Naive thymus-derived CD4-positive, alpha-beta T cell (primary cell): Measurements from ENCODE around the gene PNPLA4. TPM values are rescaled to one million over a fixed set of nuclear protein-coding genes. Genes with fewer than 3 reads are reported as not detected.

Experiments used
- ATAC-seq: fragments of 150-1000 bp; cut with Tn5 transposase; 2 replicates; pipeline ENCODE4 v1.10.0; 2021; ENCODE audit warnings: mild to moderate bottlenecking, moderate library complexity
- CTCF ChIA-PET: fragments of 350-600 bp; sonication (Branson Sonifier 250); formaldehyde crosslinking; loops from one replicate; lab custom pipeline; 2021; ENCODE audit warnings: antibody characterized with exemption; lab: Charles Lee
- POLR2A ChIA-PET: fragments of 350-600 bp; sonication (Branson Sonifier 250); formaldehyde crosslinking; loops from one replicate; lab custom pipeline; 2021; ENCODE audit warnings: antibody characterized with exemption, inconsistent platforms; lab: Charles Lee
- DNase-seq, 9 donors: peaks; one replicate each; pipeline versions ENCODE4 v3.0.0 to v3.0.0-alpha.2; 2020 to 2022; ENCODE audit warnings: mixed read lengths in 1 of 9
- H3K27ac ChIP-seq: one replicate; pipeline ENCODE4 v1.7.0; 2013; ENCODE audit warnings: mild to moderate bottlenecking, low read depth, low read length, moderate library complexity
- H3K27me3 ChIP-seq, 2 donors: one replicate each; pipeline ENCODE4 v1.7.0; 2013; ENCODE audit warnings: low read length in 2 of 2, mild to moderate bottlenecking in 2 of 2, moderate library complexity in 2 of 2; ENCODE audit not compliant: control insufficient read depth in 2 of 2, insufficient read depth in 2 of 2
- H3K36me3 ChIP-seq, 3 experiments: 1 replicate in 2 of 3; 2 replicates in 1 of 3; pipeline ENCODE4 v1.7.0; 2013; ENCODE audit warnings: low read length in 3 of 3, mild to moderate bottlenecking in 3 of 3, moderate library complexity in 1 of 3; ENCODE audit not compliant: insufficient read depth in 3 of 3, control insufficient read depth in 2 of 3
- H3K4me1 ChIP-seq, 2 donors: one replicate each; pipeline ENCODE4 v1.7.0; 2013; ENCODE audit warnings: low read length in 2 of 2, mild to moderate bottlenecking in 2 of 2, moderate library complexity in 1 of 2; ENCODE audit not compliant: control insufficient read depth in 2 of 2, insufficient read depth in 2 of 2
- H3K4me3 ChIP-seq: 2 replicates; pipeline ENCODE4 v1.7.0; 2013; ENCODE audit warnings: mild to moderate bottlenecking, low read length
- H3K9me3 ChIP-seq, 3 experiments: 1 replicate in 2 of 3; 2 replicates in 1 of 3; pipeline ENCODE4 v1.7.0; 2013; ENCODE audit warnings: low read length in 3 of 3; ENCODE audit not compliant: control insufficient read depth in 2 of 3
- H3K27ac Mint-ChIP-seq, 9 donors: one replicate each; pipeline ENCODE4 v1.8.0; 2020 to 2022; ENCODE audit warnings: mixed read lengths in 9 of 9, mild to moderate bottlenecking in 8 of 9, moderate library complexity in 5 of 9, inconsistent platforms in 2 of 9
- H3K27me3 Mint-ChIP-seq, 5 donors: one replicate each; pipeline ENCODE4 v1.8.0; 2021 to 2022; ENCODE audit warnings: mixed read lengths in 5 of 5, mild to moderate bottlenecking in 1 of 5
- H3K36me3 Mint-ChIP-seq, 5 donors: one replicate each; pipeline ENCODE4 v1.8.0; 2020 to 2022; ENCODE audit warnings: mixed read lengths in 5 of 5, mild to moderate bottlenecking in 3 of 5, inconsistent platforms in 1 of 5
- H3K4me1 Mint-ChIP-seq, 7 donors: one replicate each; pipeline ENCODE4 v1.8.0; 2020 to 2022; ENCODE audit warnings: mixed read lengths in 7 of 7, mild to moderate bottlenecking in 3 of 7, inconsistent platforms in 1 of 7
- H3K4me3 Mint-ChIP-seq, 10 donors: one replicate each; pipeline ENCODE4 v1.8.0; 2020 to 2022; ENCODE audit warnings: mild to moderate bottlenecking in 10 of 10, mixed read lengths in 10 of 10, moderate library complexity in 6 of 10, inconsistent platforms in 2 of 10
- H3K9me3 Mint-ChIP-seq, 11 donors: one replicate each; pipeline ENCODE4 v1.8.0; 2020 to 2022; ENCODE audit warnings: mixed read lengths in 11 of 11, mild to moderate bottlenecking in 4 of 11, inconsistent platforms in 1 of 11, moderate library complexity in 1 of 11
- intact Hi-C, 2 donors: fragments of 100-400 bp; cut with micrococcal nuclease; formaldehyde crosslinking; loops; one replicate each; pipeline ENCODE4 v1.15.1; 2023
- polyA plus RNA-seq, 2 donors: library from polyadenylated mRNA; unstranded; fragments of 300-500 nt; fragmentation: Illumina TruSeq; gene quantifications; one replicate each; pipeline ENCODE4 v1.2.3, GENCODE V29; 2021
- total RNA-seq, 6 experiments: library from RNA in 5 of 6; stranded (reverse) in 5 of 6; gene quantifications; 1 replicate in 5 of 6; 2 replicates in 1 of 6; pipeline ENCODE4 v1.2.3 and lab custom pipeline; 2021 to 2026

PNPLA4 gene
- total and polyA plus RNA-seq, 7 experiments from 2014 or later: 4.0 to 18.7 (median 4.2) TPM

- Mint-ChIP-seq H3K9me3 (peaks cover 0 to 3% (median 0%) of the 10 kb centered on the region in 11 donors), H3K27me3 (peaks cover 0 to 11% (median 0%) of the 10 kb centered on the region in 5 donors), H3K27ac (no peak overlapping the region), H3K36me3 (no peaks in the 10 kb centered on the region), H3K4me3 (no peak overlapping the region), H3K4me1 (peaks cover 0 to 5% (median 0%) of the 10 kb centered on the region in 7 donors)
- POLR2A ChIA-PET: no interaction called here
- H3K27ac ChIP-seq: no peak overlapping the region
- H3K9me3 ChIP-seq: no peaks in the 10 kb centered on the region
- ATAC-seq (no peak), DNase-seq (no peak)
- intact Hi-C loops: no loop called here
- no peaks in the 10 kb centered on the region for H3K4me1 ChIP-seq
- no peak overlapping the region for H3K4me3 ChIP-seq
- no peaks in the 10 kb centered on the region for H3K36me3 ChIP-seq
- H3K27me3 ChIP-seq: no peaks in the 10 kb centered on the region
- CTCF ChIA-PET: no interaction called here
Observed at GRCh38 chrX:7889680-7890079, 37.5 kb downstream of the PNPLA4 start.

DNA sequence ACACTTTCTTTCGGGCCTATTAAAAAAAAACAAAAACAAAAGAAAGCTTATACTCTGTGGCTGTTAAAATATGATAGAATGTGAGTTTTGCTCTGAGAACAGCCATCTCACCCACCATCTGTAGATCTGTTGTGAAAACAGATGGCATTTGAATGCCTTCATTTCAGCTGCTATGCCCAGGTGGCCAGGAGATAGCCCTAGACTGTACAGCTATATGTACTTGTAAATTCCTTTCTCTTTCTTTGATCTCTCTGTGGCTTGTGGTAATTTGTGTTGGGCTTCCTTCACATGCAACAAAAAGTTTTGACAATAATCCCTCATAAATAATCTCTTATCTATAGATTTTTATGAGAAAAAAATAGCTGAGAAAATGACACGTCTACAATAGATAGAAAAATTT is 38.1 kb downstream of the PNPLA4 start:
- no peaks in the 10 kb centered on the region for H3K27me3 ChIP-seq
- POLR2A ChIA-PET: no interaction called here
- H3K27ac ChIP-seq: no peak overlapping the region
- Mint-ChIP-seq H3K36me3 (no peaks in the 10 kb centered on the region), H3K9me3 (peaks cover 0 to 3% (median 0%) of the 10 kb centered on the region in 11 donors), H3K4me3 (no peak overlapping the region), H3K4me1 (peaks cover 0 to 5% (median 0%) of the 10 kb centered on the region in 7 donors), H3K27me3 (peaks cover 0 to 11% (median 0%) of the 10 kb centered on the region in 5 donors), H3K27ac (peak overlapping the region in 1 of 9 donors; percentile 20)
- no peaks in the 10 kb centered on the region for H3K4me1 ChIP-seq
- ATAC-seq (no peak), DNase-seq (no peak)
- CTCF ChIA-PET: no interaction called here
- H3K4me3 ChIP-seq: no peak overlapping the region
- H3K9me3 ChIP-seq: no peaks in the 10 kb centered on the region
- H3K36me3 ChIP-seq: no peaks in the 10 kb centered on the region
- intact Hi-C loops: no loop called here

DNA sequence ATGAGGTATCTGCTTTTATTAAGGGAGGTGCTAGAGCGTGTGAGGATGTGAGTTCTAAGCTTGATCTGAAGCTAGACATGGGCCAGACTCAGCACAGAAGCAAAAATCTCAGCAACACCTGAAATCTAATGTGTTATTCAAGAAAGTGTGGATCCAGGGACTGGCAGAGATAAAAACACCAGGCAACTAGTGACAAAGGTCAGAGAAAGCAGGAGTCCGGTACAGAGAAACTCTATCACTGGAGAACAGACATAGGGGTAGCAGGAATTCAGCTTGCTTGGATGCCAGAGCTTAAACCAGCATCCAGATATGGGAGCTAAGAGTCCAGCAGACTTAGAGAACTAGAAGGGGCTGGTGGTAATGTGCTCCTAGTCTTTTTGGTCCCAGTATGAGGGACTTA is 50.3 kb downstream of the PNPLA4 start:
- DNase-seq (no peak), ATAC-seq (no peak)
- Mint-ChIP-seq H3K4me3 (no peak overlapping the region), H3K27ac (no peak overlapping the region), H3K36me3 (no peaks in the 10 kb centered on the region), H3K4me1 (no peaks in the 10 kb centered on the region), H3K27me3 (peaks cover 0 to 8% (median 4%) of the 10 kb centered on the region in 5 donors), H3K9me3 (peaks cover 0 to 2% (median 0%) of the 10 kb centered on the region in 11 donors)
- no peaks in the 10 kb centered on the region for H3K4me1 ChIP-seq
- H3K27me3 ChIP-seq: no peaks in the 10 kb centered on the region
- no peaks in the 10 kb centered on the region for H3K9me3 ChIP-seq
- intact Hi-C loops: no loop called here
- POLR2A ChIA-PET: no interaction called here
- no peak overlapping the region for H3K27ac ChIP-seq
- no peaks in the 10 kb centered on the region for H3K36me3 ChIP-seq
- no peak overlapping the region for H3K4me3 ChIP-seq
- CTCF ChIA-PET: no interaction called here

GRCh38 chrX:7872042-7872441 is 55.2 kb downstream of the PNPLA4 start:
- Mint-ChIP-seq H3K4me3 (no peak overlapping the region), H3K27me3 (peaks cover 0 to 8% (median 4%) of the 10 kb centered on the region in 5 donors), H3K4me1 (no peaks in the 10 kb centered on the region), H3K36me3 (no peaks in the 10 kb centered on the region), H3K27ac (no peak overlapping the region), H3K9me3 (peaks cover 0 to 4% (median 0%) of the 10 kb centered on the region in 11 donors)
- no peak overlapping the region for H3K27ac ChIP-seq
- ATAC-seq (no peak), DNase-seq (no peak)
- ChIA-PET CTCF (no interaction called here), POLR2A (no interaction called here)
- no peaks in the 10 kb centered on the region for H3K36me3 ChIP-seq
- intact Hi-C loops: no loop called here
- no peaks in the 10 kb centered on the region for H3K27me3 ChIP-seq
- H3K9me3 ChIP-seq: no peaks in the 10 kb centered on the region
- H3K4me1 ChIP-seq: no peaks in the 10 kb centered on the region
- no peak overlapping the region for H3K4me3 ChIP-seq

- no peak for ATAC-seq
- no peaks in the 10 kb centered on the region for H3K4me1 Mint-ChIP-seq
- POLR2A ChIA-PET: no interaction called here
Observed at GRCh38 chrX:7852166-7852565, 75.0 kb downstream of the PNPLA4 start.

More at GRCh38 chrX:7852166-7852565, 75.0 kb downstream of the PNPLA4 start:
- no peaks in the 10 kb centered on the region for H3K36me3 Mint-ChIP-seq
- Histone ChIP-seq H3K4me1 (no peaks in the 10 kb centered on the region), H3K9me3 (no peaks in the 10 kb centered on the region), H3K27ac (no peak overlapping the region), H3K4me3 (no peak overlapping the region), H3K36me3 (no peaks in the 10 kb centered on the region), H3K27me3 (no peaks in the 10 kb centered on the region)
- CTCF ChIA-PET: no interaction called here
- H3K27ac Mint-ChIP-seq: no peak overlapping the region
- peaks cover 0 to 5% (median 0%) of the 10 kb centered on the region in 11 donors for H3K9me3 Mint-ChIP-seq
- no peak for DNase-seq
- peaks cover 0 to 4% (median 4%) of the 10 kb centered on the region in 5 donors for H3K27me3 Mint-ChIP-seq
- intact Hi-C loops: no loop called here
- H3K4me3 Mint-ChIP-seq: no peak overlapping the region

Other genes starting within 250 kb of the PNPLA4 start
- not detected for gene VCX, start 84.2 kb downstream of the PNPLA4 start, total RNA-seq
- gene VCX, start 84.2 kb downstream of the PNPLA4 start, polyA plus RNA-seq: not detected
- gene VCX2, start 243.9 kb upstream of the PNPLA4 start, total RNA-seq: not detected
- not detected for gene VCX2, start 243.9 kb upstream of the PNPLA4 start, polyA plus RNA-seq